ENCODE results near the gene ZNF716.

Gene ZNF716

DNA sequence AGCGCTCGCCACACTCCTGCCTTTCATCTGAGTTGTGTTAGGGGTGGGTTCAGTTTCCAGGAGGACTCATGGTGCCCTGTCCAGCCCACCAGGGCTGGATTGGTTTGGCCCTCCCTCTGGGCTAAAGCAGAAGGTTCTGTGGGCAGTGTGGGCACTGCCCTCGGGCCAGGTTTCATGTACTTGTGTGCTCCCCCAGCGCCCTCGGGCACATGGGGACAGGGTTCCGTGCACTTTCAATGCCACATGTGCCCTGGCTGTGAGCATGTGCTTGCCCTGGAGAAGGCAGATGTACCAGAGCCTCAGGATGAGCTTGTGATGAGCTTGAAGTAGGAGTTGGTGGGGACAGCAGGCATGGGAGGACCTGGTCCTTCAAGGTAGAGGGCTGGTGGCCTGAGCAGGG is 35.6 kb upstream of the ZNF716 start:
- H3K9me3 ChIP-seq (ENCODE audit: control insufficient read depth, insufficient read depth, low read length), result peaks cover 32% of the 10 kb centered on the region
- no peaks in the 10 kb centered on the region for H3K4me1 ChIP-seq (ENCODE audit: control insufficient read depth, insufficient read depth, low read length)
- DNase-seq (ENCODE audit: low read depth, low spot score), result no peak
- no peak overlapping the region for H3K27ac ChIP-seq (ENCODE audit: low read length)
- H3K27me3 ChIP-seq (ENCODE audit: control insufficient read depth, insufficient read depth, low read length), result no peaks in the 10 kb centered on the region
- no peak overlapping the region for H3K4me3 ChIP-seq (ENCODE audit: low read length)
- H3K36me3 ChIP-seq (ENCODE audit: control insufficient read depth, insufficient read depth, low read length), result no peaks in the 10 kb centered on the region
- WGBS (ENCODE audit: insufficient coverage, insufficient read length), result no CpG with 5 or more reads among the region's 6 CpGs

DNA sequence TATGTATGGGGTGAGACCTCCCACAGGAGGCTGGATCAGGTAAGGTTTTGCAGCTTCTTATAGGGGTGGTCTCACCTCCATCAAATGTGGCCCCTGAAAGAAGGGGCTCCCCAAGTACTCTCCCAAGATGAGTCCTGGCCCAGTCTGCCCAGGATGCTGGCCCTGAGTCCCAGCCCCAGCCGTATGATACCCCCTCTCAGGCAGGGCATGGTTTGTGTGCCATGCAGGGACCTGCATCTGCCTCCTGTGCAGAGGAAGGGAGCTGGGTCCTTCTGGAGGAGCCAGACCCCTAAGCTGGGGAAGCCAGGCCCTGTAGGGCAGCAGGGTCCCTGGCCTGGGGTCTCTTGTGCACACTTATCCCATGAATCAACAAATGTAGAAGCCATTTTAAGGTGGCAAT is 35.1 kb upstream of the ZNF716 start:
- no CpG with 5 or more reads among the region's 1 CpG for WGBS (ENCODE audit: insufficient coverage, insufficient read length)
- Histone ChIP-seq H3K27ac (ENCODE audit: low read length) (no peak overlapping the region), H3K9me3 (ENCODE audit: control insufficient read depth, insufficient read depth, low read length) (peaks cover 32% of the 10 kb centered on the region), H3K4me3 (ENCODE audit: low read length) (no peak overlapping the region), H3K27me3 (ENCODE audit: control insufficient read depth, insufficient read depth, low read length) (no peaks in the 10 kb centered on the region), H3K36me3 (ENCODE audit: control insufficient read depth, insufficient read depth, low read length) (no peaks in the 10 kb centered on the region), H3K4me1 (ENCODE audit: control insufficient read depth, insufficient read depth, low read length) (no peaks in the 10 kb centered on the region)
- DNase-seq (ENCODE audit: low read depth, low spot score), result no peak

DNA sequence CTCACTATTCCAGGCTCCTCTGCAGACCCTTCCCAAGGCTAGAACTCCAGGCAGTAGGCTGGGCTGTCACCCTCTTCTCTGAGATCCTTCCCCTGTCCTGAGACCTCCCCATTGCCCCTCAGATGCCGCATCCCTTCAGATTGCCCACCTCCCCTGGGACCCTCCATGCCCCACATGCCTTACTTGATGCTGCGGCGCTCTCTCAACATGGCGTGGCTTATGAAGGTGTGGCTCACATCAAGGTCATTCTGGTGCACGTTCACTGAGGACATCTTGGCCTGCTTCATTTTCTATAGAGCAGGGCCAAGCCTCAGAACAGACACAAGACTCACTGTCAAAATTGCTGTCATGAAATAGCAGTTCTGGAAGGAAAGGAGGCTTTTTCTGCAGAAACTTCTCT is 34.7 kb upstream of the ZNF716 start:
- no peak overlapping the region for H3K27ac ChIP-seq (ENCODE audit: low read length)
- no peaks in the 10 kb centered on the region for H3K4me1 ChIP-seq (ENCODE audit: control insufficient read depth, insufficient read depth, low read length)
- WGBS (ENCODE audit: insufficient coverage, insufficient read length), result no CpG with 5 or more reads among the region's 5 CpGs
- peaks cover 32% of the 10 kb centered on the region for H3K9me3 ChIP-seq (ENCODE audit: control insufficient read depth, insufficient read depth, low read length)
- no peaks in the 10 kb centered on the region for H3K27me3 ChIP-seq (ENCODE audit: control insufficient read depth, insufficient read depth, low read length)
- H3K36me3 ChIP-seq (ENCODE audit: control insufficient read depth, insufficient read depth, low read length), result no peaks in the 10 kb centered on the region
- H3K4me3 ChIP-seq (ENCODE audit: low read length), result no peak overlapping the region
- DNase-seq (ENCODE audit: low read depth, low spot score), result no peak

DNA sequence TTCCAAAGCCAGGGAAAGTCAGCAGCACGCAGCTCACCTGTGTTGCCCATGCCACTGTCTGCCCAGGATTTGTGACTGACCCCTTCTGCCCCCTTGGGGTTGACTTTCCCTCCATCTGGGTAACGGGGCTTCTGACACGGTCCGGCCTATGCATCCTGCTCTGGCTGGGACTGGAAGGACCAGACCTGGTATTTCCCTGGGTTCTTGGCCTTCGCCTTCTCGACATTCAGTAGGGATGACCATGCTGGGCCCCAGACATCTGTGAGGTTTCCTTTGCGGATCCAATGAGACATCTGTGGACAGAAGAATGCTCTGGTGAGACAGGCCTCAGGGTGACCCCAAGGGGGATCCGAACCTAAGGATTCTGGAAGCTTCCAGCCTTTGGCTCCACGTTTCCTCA is 34.2 kb upstream of the ZNF716 start:
- Histone ChIP-seq H3K27me3 (ENCODE audit: control insufficient read depth, insufficient read depth, low read length) (no peaks in the 10 kb centered on the region), H3K36me3 (ENCODE audit: control insufficient read depth, insufficient read depth, low read length) (no peaks in the 10 kb centered on the region), H3K27ac (ENCODE audit: low read length) (no peak overlapping the region), H3K4me3 (ENCODE audit: low read length) (no peak overlapping the region), H3K4me1 (ENCODE audit: control insufficient read depth, insufficient read depth, low read length) (no peaks in the 10 kb centered on the region), H3K9me3 (ENCODE audit: control insufficient read depth, insufficient read depth, low read length) (peaks cover 32% of the 10 kb centered on the region)
- no peak for DNase-seq (ENCODE audit: low read depth, low spot score)
- WGBS (ENCODE audit: insufficient coverage, insufficient read length), result no CpG with 5 or more reads among the region's 9 CpGs

DNA sequence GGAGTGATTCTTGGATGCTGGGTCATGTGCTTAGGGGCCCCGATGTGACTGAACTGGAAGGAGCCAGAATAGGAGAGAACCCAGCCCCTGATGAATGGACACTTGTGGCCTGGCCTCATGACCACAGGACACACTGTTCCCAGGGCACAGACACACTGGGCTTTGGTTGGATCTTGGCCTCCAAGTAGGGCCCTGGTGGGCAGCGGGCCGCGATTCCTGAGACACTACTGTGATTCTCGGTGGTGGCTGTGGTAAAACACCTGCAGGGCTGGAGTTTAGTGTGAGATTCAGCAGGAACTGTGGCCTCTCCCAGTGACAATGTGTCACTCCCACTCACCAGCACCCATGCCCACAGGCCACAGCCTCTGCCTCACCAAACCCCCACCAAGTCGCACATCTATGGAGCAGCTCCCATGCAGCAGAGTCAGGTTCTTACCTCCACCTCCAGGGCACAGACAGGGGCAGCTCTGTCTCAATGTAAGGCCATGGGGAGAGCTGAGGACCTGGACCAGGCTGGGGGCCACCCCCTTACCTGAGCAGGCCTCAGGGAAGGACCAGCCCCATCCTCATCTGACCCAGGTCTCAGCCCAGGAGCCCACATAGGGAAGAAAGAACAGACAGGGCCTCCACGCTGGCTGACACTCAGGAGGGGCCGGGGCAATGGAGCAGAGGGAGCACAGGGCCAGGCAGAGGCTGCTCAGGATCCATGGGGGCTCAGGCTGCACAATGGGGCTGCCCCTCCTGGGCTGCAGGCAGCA is 33.2 kb upstream of the ZNF716 start:
- no CpG with 5 or more reads among the region's 8 CpGs for WGBS (ENCODE audit: insufficient coverage, insufficient read length)
- Histone ChIP-seq H3K27ac (ENCODE audit: low read length) (no peak overlapping the region), H3K4me3 (ENCODE audit: low read length) (no peak overlapping the region), H3K4me1 (ENCODE audit: control insufficient read depth, insufficient read depth, low read length) (no peaks in the 10 kb centered on the region), H3K9me3 (ENCODE audit: control insufficient read depth, insufficient read depth, low read length) (peaks cover 29% of the 10 kb centered on the region), H3K27me3 (ENCODE audit: control insufficient read depth, insufficient read depth, low read length) (no peaks in the 10 kb centered on the region), H3K36me3 (ENCODE audit: control insufficient read depth, insufficient read depth, low read length) (no peaks in the 10 kb centered on the region)
- no peak for DNase-seq (ENCODE audit: low read depth, low spot score)

DNA sequence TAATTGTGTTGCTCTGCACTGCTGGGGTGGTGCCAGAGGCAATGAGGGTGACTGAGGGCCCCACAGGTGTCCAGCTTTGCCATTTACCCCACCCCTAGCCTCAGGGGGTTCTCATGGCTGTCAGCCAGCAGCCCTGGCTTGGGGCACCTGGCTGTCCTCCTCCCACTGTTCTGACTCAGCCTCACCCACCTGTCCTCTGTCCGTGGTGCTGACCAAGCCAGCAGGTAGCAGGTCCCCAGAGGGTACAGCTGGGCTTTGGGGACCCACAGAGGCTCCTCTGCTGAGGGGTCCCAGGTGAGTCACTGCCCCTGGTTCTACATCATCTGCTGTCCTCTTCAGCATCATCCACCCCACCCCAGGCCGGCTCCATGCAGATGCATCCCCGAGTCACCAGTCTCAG is 32.2 kb upstream of the ZNF716 start:
- Histone ChIP-seq H3K4me3 (ENCODE audit: low read length) (no peak overlapping the region), H3K36me3 (ENCODE audit: control insufficient read depth, insufficient read depth, low read length) (no peaks in the 10 kb centered on the region), H3K27ac (ENCODE audit: low read length) (no peak overlapping the region), H3K27me3 (ENCODE audit: control insufficient read depth, insufficient read depth, low read length) (no peaks in the 10 kb centered on the region), H3K9me3 (ENCODE audit: control insufficient read depth, insufficient read depth, low read length) (peaks cover 22% of the 10 kb centered on the region), H3K4me1 (ENCODE audit: control insufficient read depth, insufficient read depth, low read length) (no peaks in the 10 kb centered on the region)
- no peak for DNase-seq (ENCODE audit: low read depth, low spot score)
- WGBS (ENCODE audit: insufficient coverage, insufficient read length), result no CpG with 5 or more reads among the region's 3 CpGs

DNA sequence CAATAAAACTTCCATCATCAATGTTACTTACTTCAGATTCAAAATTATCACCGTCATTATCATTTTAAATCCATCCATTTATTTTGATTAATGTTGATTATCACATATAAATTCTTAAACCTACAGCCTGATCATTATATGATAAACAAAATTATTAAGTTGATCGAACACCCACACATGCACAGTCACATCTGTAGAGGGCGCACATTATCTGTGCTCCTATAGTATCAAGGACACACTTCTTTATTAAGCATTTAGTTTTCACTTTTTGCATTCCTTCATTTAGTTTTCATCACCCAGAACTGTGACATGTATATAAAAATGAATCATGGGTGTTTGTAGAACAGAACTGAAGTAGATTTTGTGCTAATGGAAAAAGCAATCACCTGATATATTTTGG is 26.2 kb upstream of the ZNF716 start:
- H3K27me3 ChIP-seq (ENCODE audit: control insufficient read depth, insufficient read depth, low read length), result no peaks in the 10 kb centered on the region
- no peak for DNase-seq (ENCODE audit: low read depth, low spot score)
- no peak overlapping the region for H3K27ac ChIP-seq (ENCODE audit: low read length)
- 100% methylated on average over 1 of the region's 3 CpGs for WGBS (ENCODE audit: insufficient coverage, insufficient read length)
- no peaks in the 10 kb centered on the region for H3K4me1 ChIP-seq (ENCODE audit: control insufficient read depth, insufficient read depth, low read length)
- no peaks in the 10 kb centered on the region for H3K36me3 ChIP-seq (ENCODE audit: control insufficient read depth, insufficient read depth, low read length)
- H3K4me3 ChIP-seq (ENCODE audit: low read length), result no peak overlapping the region
- peaks cover 2% of the 10 kb centered on the region for H3K9me3 ChIP-seq (ENCODE audit: control insufficient read depth, insufficient read depth, low read length)

DNA sequence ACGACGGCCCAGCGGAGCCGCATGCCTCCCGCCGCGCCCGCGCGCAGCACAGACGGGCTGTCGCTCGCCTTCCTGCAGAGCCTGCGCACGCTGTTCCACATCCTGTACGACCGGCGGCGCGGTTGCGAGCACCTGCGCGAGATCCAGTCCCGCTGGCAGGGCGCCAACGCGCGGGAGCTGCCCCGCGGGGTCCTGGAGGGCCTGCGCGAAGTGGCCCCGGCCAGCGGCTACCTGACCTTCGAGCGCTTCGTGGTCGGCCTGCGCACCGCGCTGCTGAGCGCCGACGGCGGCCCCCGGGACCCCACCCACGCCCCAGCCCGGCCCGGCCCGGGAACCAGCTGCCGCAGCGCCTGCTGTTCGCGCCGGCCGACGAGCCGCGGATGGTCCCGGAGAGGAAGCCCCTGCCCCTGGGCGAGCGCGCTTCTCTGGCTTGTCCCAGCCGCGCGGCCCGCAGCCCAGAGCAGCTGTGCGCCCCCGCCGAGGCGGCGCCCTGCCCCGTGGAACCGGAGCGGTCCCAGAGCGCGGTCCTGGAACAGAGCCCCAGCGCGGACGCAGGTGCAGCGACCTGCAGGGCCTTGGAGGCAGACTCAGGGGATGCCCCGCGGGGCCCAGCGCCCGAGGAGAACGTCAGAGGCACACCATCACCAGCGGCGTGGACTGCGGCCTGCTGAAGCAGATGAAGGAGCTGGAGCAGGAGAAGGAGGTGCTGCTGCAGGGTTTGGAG is 25.3 kb upstream of the ZNF716 start:
- no peaks in the 10 kb centered on the region for H3K36me3 ChIP-seq (ENCODE audit: control insufficient read depth, insufficient read depth, low read length)
- no peak for DNase-seq (ENCODE audit: low read depth, low spot score)
- no peaks in the 10 kb centered on the region for H3K27me3 ChIP-seq (ENCODE audit: control insufficient read depth, insufficient read depth, low read length)
- no peak overlapping the region for H3K27ac ChIP-seq (ENCODE audit: low read length)
- H3K9me3 ChIP-seq (ENCODE audit: control insufficient read depth, insufficient read depth, low read length), result peaks cover 2% of the 10 kb centered on the region
- no peaks in the 10 kb centered on the region for H3K4me1 ChIP-seq (ENCODE audit: control insufficient read depth, insufficient read depth, low read length)
- H3K4me3 ChIP-seq (ENCODE audit: low read length), result no peak overlapping the region
- no CpG with 5 or more reads among the region's 89 CpGs for WGBS (ENCODE audit: insufficient coverage, insufficient read length)

DNA sequence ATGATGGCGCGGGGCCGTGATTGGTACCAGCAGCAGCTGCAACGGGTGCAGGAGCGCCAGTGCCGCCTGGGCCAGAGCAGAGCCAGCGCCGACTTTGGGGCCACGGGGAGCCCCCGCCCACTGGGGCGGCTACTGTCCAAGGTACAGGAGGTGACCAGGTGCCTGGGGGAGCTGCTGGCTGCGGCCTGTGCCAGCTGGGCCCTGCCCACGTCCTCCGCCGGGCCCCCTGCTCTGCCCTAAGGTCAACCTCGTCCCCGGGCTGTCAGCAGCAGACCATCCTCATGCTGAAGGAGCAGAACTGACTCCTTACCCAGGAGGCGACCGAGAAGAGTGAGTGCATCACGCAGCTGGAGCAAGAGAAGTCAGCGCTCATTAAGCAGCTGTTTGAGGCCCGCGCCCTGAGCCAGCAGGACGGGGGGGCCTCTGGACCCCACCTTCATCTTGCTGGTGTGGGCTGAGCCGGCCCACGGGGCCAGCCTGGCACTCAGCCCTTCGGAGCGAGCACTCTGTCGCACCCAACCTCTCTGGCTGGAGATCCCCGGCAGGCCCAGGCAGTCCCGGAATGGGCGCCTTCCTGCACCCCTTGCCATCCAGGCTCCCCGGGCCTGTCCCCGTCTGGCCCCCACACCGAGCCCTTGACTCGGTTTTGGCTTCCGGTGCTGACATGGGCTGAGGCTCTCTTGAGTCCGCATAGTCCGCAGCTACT is 24.6 kb upstream of the ZNF716 start:
- no peak for DNase-seq (ENCODE audit: low read depth, low spot score)
- no CpG with 5 or more reads among the region's 39 CpGs for WGBS (ENCODE audit: insufficient coverage, insufficient read length)
- no peak overlapping the region for H3K4me3 ChIP-seq (ENCODE audit: low read length)
- no peak overlapping the region for H3K27ac ChIP-seq (ENCODE audit: low read length)
- peaks cover 4% of the 10 kb centered on the region for H3K9me3 ChIP-seq (ENCODE audit: control insufficient read depth, insufficient read depth, low read length)
- H3K4me1 ChIP-seq (ENCODE audit: control insufficient read depth, insufficient read depth, low read length), result no peaks in the 10 kb centered on the region
- H3K36me3 ChIP-seq (ENCODE audit: control insufficient read depth, insufficient read depth, low read length), result peaks cover 1% of the 10 kb centered on the region; the same call in 1 of the 2 replicates
- H3K27me3 ChIP-seq (ENCODE audit: control insufficient read depth, insufficient read depth, low read length), result no peaks in the 10 kb centered on the region

DNA sequence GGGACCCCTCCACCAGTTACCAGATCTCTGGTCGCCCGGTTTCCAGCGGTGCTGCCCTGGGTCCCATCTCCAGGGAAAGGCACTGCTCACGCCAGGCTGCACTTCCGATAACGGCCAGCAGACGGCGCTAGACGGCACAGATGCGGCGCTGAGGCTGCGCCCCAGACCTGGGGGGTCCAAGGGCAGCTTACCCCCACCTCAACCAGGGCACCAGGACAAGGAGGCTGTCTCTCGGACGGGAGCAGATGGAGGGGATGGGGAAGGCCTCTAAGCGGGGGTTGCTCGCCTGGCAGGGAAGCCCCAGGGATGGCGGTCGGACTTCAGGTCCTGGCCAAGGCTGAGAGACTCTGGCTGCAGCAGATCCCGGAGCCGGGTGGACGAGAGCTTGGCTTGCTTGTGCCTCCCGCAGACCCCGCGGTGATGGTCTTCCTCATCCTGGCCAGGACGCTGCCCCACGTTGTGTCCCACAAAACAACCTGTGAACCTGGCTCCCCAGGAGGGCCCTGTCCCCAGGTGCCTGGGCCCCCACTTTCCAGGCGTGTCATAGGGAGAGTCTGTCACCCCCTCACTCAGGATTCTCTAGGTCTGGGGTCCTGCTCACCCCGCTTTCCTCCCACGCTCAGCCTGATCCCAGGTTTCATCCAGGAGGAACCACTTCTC is 23.9 kb upstream of the ZNF716 start:
- Histone ChIP-seq H3K27ac (ENCODE audit: low read length) (no peak overlapping the region), H3K36me3 (ENCODE audit: control insufficient read depth, insufficient read depth, low read length) (peaks cover 3% of the 10 kb centered on the region; the same call in 1 of the 2 replicates), H3K9me3 (ENCODE audit: control insufficient read depth, insufficient read depth, low read length) (peaks cover 5% of the 10 kb centered on the region), H3K4me3 (ENCODE audit: low read length) (no peak overlapping the region), H3K27me3 (ENCODE audit: control insufficient read depth, insufficient read depth, low read length) (no peaks in the 10 kb centered on the region), H3K4me1 (ENCODE audit: control insufficient read depth, insufficient read depth, low read length) (no peaks in the 10 kb centered on the region)
- no peak for DNase-seq (ENCODE audit: low read depth, low spot score)
- WGBS (ENCODE audit: insufficient coverage, insufficient read length), result no CpG with 5 or more reads among the region's 29 CpGs

All from iPS DF 6.9 (cell line).